Activated gamma-delta T cell treated with anti-CD3 and anti-CD28 coated beads, Interleukin-2, amount 50 U/mL, for 16 hours (primary cell): Measurements from ENCODE around the gene DAPK2.
"Not testable (repeated sequence)": the region's sequence is repeated elsewhere in the genome, so short reads cannot be mapped to it uniquely, and the experiment has no call there.

Experiments used
- DNase-seq: peaks from one replicate; pipeline ENCODE4 v3.0.0-alpha.2; 2020; ENCODE audit warnings: low read depth

The DAPK2 gene

GRCh38 chr15:64053674-64054073 lies 7.4 kb upstream of the DAPK2 start:
- DNase-seq = not testable (repeated sequence)

GRCh38 chr15:64052925-64053491 lies 6.7 kb upstream of the DAPK2 start:
- no peak for DNase-seq

- no peak for DNase-seq
Observed at GRCh38 chr15:64051407-64052259, 5.3 kb upstream of the DAPK2 start.

DNA sequence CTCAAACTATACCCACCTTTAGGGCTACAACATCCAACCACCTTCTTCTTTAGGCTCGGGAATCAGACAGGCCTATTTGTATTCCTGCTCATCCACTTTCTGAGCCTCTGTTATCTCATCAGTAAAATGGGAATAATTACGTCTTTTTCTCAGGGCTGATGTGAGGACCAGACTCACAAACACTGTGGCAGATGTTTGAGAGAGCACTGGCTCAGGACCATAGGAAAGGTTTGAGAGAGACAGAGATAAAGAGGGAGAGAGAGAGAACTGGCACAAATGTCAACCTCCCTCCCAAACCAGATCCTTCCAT lies 4.8 kb upstream of the DAPK2 start:
- no peak for DNase-seq

- no peak for DNase-seq
Observed at GRCh38 chr15:64050281-64051092, 4.2 kb upstream of the DAPK2 start.

GRCh38 chr15:64048781-64049460 lies 2.6 kb upstream of the DAPK2 start:
- DNase-seq = no peak

DNA sequence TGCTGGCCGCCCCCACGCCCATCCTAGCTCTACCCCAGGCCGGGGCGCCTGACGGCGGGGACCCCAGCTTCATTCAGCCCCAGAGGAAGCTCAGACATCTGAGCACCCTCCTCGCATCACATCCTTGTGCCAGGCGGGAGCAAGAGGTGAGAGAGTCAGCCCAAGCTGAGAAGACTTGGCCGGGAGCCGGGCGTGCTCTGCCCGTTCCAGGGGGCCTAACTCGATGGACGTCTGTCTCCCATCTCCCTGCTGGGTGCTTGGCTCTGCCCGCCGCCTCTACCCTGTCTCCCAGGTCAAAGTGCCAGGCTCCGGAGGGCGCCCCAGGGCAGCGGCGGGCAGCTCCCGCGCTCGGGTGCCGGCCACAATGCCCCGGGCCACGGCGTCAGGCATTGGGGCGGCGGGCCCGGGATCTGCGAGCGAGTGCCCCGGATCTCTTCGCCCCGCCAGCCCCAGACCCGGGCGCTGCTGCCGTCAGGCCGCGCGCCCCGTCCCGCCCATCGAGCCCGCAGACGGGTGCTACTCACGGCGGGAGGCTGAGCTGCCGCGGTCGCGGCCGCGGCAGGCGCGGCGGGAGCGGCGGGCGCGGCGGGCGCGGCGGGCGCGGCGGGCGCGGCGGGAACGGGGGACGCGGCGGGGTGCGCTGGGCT lies 388 bp downstream of the DAPK2 start:
- DNase-seq = no peak

- no peak for DNase-seq
Observed at GRCh38 chr15:64045101-64045435, 1.2 kb downstream of the DAPK2 start.

- no peak for DNase-seq
Observed at GRCh38 chr15:64044300-64045100, 1.8 kb downstream of the DAPK2 start.

GRCh38 chr15:64038878-64039610 lies 7.2 kb downstream of the DAPK2 start:
- DNase-seq = no peak

DNA sequence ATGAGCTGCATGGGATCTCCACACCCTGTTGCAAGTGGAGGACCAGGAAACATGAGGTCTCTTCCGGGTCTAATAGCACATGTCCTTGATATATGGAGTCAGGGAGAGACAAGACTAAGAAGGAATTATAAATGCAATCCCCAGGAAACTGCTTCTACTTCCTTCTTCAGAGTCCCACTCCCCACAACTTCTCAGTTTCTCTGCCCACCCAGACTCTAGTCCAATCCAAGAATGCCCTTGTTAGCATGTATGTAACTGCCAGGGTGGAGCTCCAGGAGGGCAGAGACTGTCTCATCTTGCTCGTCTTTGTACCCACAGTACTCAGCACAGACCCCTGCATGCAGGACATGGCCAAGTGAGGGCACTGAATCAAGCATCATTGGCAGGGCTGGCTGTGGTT lies 8.3 kb downstream of the DAPK2 start:
- DNase-seq = no peak

- DNase-seq = no peak
Observed at GRCh38 chr15:64037116-64037515, 9.2 kb downstream of the DAPK2 start.

GRCh38 chr15:64035525-64035924 lies 10.8 kb downstream of the DAPK2 start:
- no peak for DNase-seq

DNA sequence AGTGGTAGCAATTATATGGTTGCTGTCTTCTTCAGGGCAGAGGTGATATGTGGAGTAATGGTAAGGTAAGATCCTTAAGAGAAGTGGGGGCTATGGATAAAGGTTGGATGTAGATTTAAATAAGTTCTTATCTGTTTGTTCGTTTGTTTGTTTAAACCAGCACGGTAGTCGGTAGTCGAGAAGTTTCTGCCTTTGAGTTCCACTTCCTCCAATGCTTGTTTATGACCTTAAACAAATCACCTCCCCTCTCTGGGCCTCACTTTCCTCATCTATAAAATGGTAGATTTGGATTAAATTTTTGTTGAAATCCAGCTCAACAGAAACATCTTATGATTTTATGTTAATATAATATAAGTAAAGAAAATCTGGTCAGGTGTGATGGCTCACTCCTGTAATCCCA lies 11.8 kb downstream of the DAPK2 start:
- no peak for DNase-seq

DNA sequence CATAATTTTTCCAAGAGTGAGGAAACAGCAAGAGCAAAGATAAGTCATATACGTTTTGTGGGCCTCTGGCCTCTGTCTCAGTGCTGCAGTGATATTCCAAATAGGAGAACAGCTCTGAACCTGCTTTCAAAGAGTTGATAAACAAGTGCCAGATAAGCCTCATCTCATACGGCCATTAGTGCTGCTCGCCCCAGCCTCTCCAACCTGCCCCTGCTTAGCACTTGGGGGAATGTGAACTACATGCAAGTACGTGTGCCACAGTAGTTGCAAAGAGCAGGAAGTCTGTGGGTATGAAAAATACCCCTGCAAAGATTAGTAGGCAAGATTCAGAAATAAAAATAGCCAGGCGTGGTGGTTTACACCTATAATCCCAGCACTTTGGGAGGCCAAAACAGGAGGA lies 14.0 kb downstream of the DAPK2 start:
- no peak for DNase-seq

DNA sequence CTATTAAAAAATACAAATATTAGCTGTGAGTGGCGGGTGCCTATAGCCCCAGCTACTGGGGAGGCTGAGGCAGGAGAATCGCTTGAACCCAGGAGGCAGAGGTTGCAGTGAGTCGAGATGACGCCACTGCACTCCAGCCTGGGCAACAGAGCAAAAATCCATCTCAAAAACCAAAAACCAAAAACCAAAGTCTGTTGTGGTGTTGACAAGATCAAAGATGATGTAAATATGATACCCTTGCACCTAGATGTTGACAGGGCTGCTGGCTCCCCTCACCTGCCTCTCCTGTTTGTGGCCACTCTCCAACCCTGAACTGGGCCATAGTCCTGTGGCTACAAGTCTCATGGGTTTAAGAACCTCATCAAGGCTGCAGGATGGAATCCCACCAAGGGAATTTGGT lies 16.2 kb downstream of the DAPK2 start:
- DNase-seq = no peak

GRCh38 chr15:64029633-64030032 lies 16.7 kb downstream of the DAPK2 start:
- no peak for DNase-seq

DNA sequence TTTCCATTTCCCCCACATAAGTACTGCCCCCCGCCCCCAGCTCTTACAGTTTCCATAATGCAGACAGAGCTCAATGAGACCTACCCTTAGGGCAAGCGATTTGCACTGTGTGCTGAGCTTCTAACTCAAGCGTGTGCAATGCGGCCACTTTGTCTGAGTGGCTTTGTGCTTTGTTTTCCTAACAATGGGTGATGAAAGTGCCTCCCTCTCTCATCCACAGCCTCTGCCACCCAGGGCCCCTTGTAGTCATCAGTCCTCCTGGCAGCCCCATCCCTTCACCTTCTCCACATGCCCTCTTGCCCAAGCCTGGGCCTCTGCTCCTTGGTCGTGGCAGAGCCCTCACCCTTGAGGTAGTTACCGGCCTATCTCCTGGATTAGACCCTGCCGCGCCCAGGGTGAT lies 17.2 kb downstream of the DAPK2 start:
- DNase-seq = no peak

DNA sequence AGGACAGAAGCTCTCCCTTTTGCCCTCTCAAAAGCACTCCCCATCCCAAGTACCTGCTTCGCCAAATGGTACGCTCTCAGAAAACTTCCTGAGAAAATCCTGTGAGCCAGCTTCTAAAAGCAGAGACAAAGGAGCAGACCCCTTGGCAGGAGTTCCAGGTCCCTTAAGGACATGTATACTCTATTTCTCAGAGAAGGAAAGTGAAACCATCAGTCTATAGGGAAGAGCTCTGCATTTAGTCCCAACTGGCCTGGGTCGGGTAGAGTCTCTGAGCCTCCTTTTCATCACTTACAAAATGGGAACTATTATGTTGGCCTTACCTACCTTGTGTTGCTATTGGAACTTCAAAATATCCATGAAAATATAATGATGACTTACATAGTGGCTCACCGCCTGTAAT lies 19.7 kb downstream of the DAPK2 start:
- DNase-seq = no peak

- DNase-seq = no peak
Observed at GRCh38 chr15:64024172-64025050, 21.9 kb downstream of the DAPK2 start.
